Measurements from ENCODE around the gene PROM1. TPM values are rescaled to one million over a fixed set of nuclear protein-coding genes. Genes with fewer than 3 reads are reported as not detected.
A peak's percentile ranks its signal among the peaks of the same experiment; 100 is the strongest.

PROM1 gene
- total and polyA plus RNA-seq, 11 donors: 1.5 to 30.5 (median 6.0) TPM

GRCh38 chr4:16027626-16028025 lies 56.2 kb downstream of the PROM1 start:
- no peaks in the 10 kb centered on the region for H3K27me3 ChIP-seq
- intact Hi-C loops (cut with DNase I): loop anchor here in 9 of 10 donors (2.0 to 10.0 kb wide), 10 partner anchors 137 to 1437 kb away; no protein-coding TSS in a partner anchor

GRCh38 chr4:16027114-16027513 lies 56.7 kb downstream of the PROM1 start:
- intact Hi-C loops (cut with DNase I): loop anchor here in 9 of 10 donors (2.0 to 10.0 kb wide), 10 partner anchors 138 to 1438 kb away; no protein-coding TSS in a partner anchor
- no peak for ATAC-seq
- Histone ChIP-seq H3K27ac (no peak overlapping the region), H3K9me3 (no peaks in the 10 kb centered on the region), H3K36me3 (no peaks in the 10 kb centered on the region), H3K4me1 (peaks cover 0 to 36% (median 9%) of the 10 kb centered on the region in 12 donors), H3K4me3 (no peak overlapping the region), H3K27me3 (no peaks in the 10 kb centered on the region)
- no peak for DNase-seq
- TF ChIP-seq CTCF (IDR thresholded peaks at IDR 0.05) (no peak), POLR2A (IDR thresholded peaks at IDR 0.05) (no peak)
- 81 to 87% (median 85%) methylated on average over 2 of the region's 2 CpGs for WGBS, 4 donors

More at GRCh38 chr4:16027626-16028025, 56.2 kb downstream of the PROM1 start:
- Histone ChIP-seq H3K27ac (no peak overlapping the region), H3K36me3 (no peaks in the 10 kb centered on the region), H3K4me1 (peaks cover 0 to 32% (median 10%) of the 10 kb centered on the region in 12 donors), H3K4me3 (no peak overlapping the region), H3K9me3 (no peaks in the 10 kb centered on the region)
- TF ChIP-seq CTCF (IDR thresholded peaks at IDR 0.05): no peak
- no peak for TF ChIP-seq POLR2A (IDR thresholded peaks at IDR 0.05)
- WGBS, 4 donors: 83 to 89% (median 86%) methylated on average over 4 of the region's 4 CpGs
- DNase-seq (no peak), ATAC-seq (no peak)

GRCh38 chr4:16026160-16026761 lies 57.6 kb downstream of the PROM1 start:
- Histone ChIP-seq H3K36me3 (no peaks in the 10 kb centered on the region), H3K27me3 (no peaks in the 10 kb centered on the region), H3K4me1 (peaks cover 0 to 34% (median 7%) of the 10 kb centered on the region in 12 donors), H3K4me3 (no peak overlapping the region), H3K9me3 (no peaks in the 10 kb centered on the region), H3K27ac (peak overlapping the region in 1 of 12 donors; percentile 9)
- WGBS, 4 donors: 36 to 40% (median 38%) methylated on average over 5 of the region's 5 CpGs
- DNase-seq: no peak
- intact Hi-C loops (cut with DNase I): loop anchor here (1.0 to 10.0 kb wide), 13 partner anchors 139 to 1439 kb away; no protein-coding TSS in a partner anchor
- ATAC-seq: peak in 1 of 4 donors; percentile 38
- TF ChIP-seq POLR2A (IDR thresholded peaks at IDR 0.05) (no peak), CTCF (IDR thresholded peaks at IDR 0.05) (peak; percentile 76 to 94 (median 85))

- H3K4me3 ChIP-seq: peak overlapping the region in 7 of 12 donors; percentile 5 to 37 (median 23)
- H3K27ac ChIP-seq: peak overlapping the region in 3 of 12 donors; percentile 15 to 33 (median 31)
- no peaks in the 10 kb centered on the region for H3K9me3 ChIP-seq
- intact Hi-C loops (cut with DNase I): loop anchor here in 8 of 10 donors (1.0 to 10.0 kb wide), 9 partner anchors 140 to 1440 kb away; no protein-coding TSS in a partner anchor
- H3K36me3 ChIP-seq: no peaks in the 10 kb centered on the region
- ATAC-seq (peak in 2 of 4 donors; percentile 42 to 62), DNase-seq (no peak)
- TF ChIP-seq CTCF (IDR thresholded peaks at IDR 0.05) (no peak), POLR2A (IDR thresholded peaks at IDR 0.05) (no peak)
- WGBS, 4 donors: 55 to 78% (median 67%) methylated on average over 5 of the region's 5 CpGs
- H3K4me1 ChIP-seq: peaks cover 0 to 33% (median 7%) of the 10 kb centered on the region in 12 donors
- H3K27me3 ChIP-seq: no peaks in the 10 kb centered on the region
These were observed 58.6 kb downstream of the PROM1 start for GRCh38 chr4:16025268-16025667.

All from heart left ventricle (tissue), 16 donors.